ENCODE data around the gene KDELR1. TPM values are rescaled to one million over a fixed set of nuclear protein-coding genes. Genes with fewer than 3 reads are reported as not detected.

KDELR1 gene
- polyA plus RNA-seq (2011; rRNA removed) = 237 and 273 TPM in 2 replicates
- polyA minus RNA-seq (2011; rRNA and poly(A)+ RNA removed) = 139 and 184 TPM in 2 replicates

- POLR2A ChIA-PET = interaction anchor here (0.7 kb wide), 1 partner anchor 69 kb away, joined by 11 read pairs; no protein-coding TSS in a partner anchor
Observed at GRCh38 chr19:48391100-48392005, at the start of gene KDELR1. KDELR1 (minus strand) TSS chr19:48391551; CDS start chr19:48391358, 193 bp downstream.

GRCh38 chr19:48436586-48436985 lies 45.2 kb upstream of the KDELR1 start:
- CTCF ChIA-PET = no interaction called here
- POLR2A ChIA-PET = no interaction called here
- TF ChIP-seq CTCF (IDR thresholded peaks at IDR 0.05; ENCODE audit: insufficient read depth, low read depth, low read length) = no peak

More at GRCh38 chr19:48391100-48392005, at the start of gene KDELR1:
- H3K36me3 ChIP-seq (ENCODE audit: control insufficient read depth, insufficient read depth, low read length) = peaks cover 6% of the 10 kb centered on the region
- peaks cover 4% of the 10 kb centered on the region; the same call in 1 of the 2 replicates for H3K27me3 ChIP-seq (ENCODE audit: control insufficient read depth, insufficient read depth, low read length)
- H3K4me3 ChIP-seq (ENCODE audit: low read depth, low read length) = peak within 1 kb of the TSS; percentile 98
- TF ChIP-seq CTCF (IDR thresholded peaks at IDR 0.05; ENCODE audit: insufficient read depth, low read depth, low read length) = peak; percentile 99
- CTCF ChIA-PET = interaction anchor here (0.6 to 2.4 kb wide), 44 partner anchors 8 to 1419 kb away, joined by 3 to 18 read pairs (median 4); partner anchors contain the start of genes GRWD1, SYNGR4 and TMEM143
- DNase-seq (ENCODE audit: low read depth) = no peak

GRCh38 chr19:48433337-48433736 lies 42.0 kb upstream of the KDELR1 start:
- no peaks in the 10 kb centered on the region for H3K36me3 ChIP-seq (ENCODE audit: control insufficient read depth, insufficient read depth, low read length)
- ChIA-PET POLR2A (interaction anchor here (0.6 kb wide), 1 partner anchor 111 kb away, joined by 3 read pairs; a partner anchor contains a TSS), CTCF (interaction anchor here (0.9 to 2.4 kb wide), 3 partner anchors 12 to 124 kb away, joined by 4 to 8 read pairs (median 4); partner anchors contain the start of gene KDELR1)
- no peaks in the 10 kb centered on the region for H3K27me3 ChIP-seq (ENCODE audit: control insufficient read depth, insufficient read depth, low read length)
- TF ChIP-seq CTCF (IDR thresholded peaks at IDR 0.05; ENCODE audit: insufficient read depth, low read depth, low read length) = no peak
- DNase-seq (ENCODE audit: low read depth) = no peak
- H3K4me3 ChIP-seq (ENCODE audit: low read depth, low read length) = no peak overlapping the region

More at GRCh38 chr19:48436586-48436985, 45.2 kb upstream of the KDELR1 start:
- H3K4me3 ChIP-seq (ENCODE audit: low read depth, low read length) = no peak overlapping the region
- H3K36me3 ChIP-seq (ENCODE audit: control insufficient read depth, insufficient read depth, low read length) = no peaks in the 10 kb centered on the region
- H3K27me3 ChIP-seq (ENCODE audit: control insufficient read depth, insufficient read depth, low read length) = no peaks in the 10 kb centered on the region
- no peak for DNase-seq (ENCODE audit: low read depth)

- ChIA-PET CTCF (no interaction called here), POLR2A (no interaction called here)
- no peaks in the 10 kb centered on the region for H3K27me3 ChIP-seq (ENCODE audit: control insufficient read depth, insufficient read depth, low read length)
- no peak for TF ChIP-seq CTCF (IDR thresholded peaks at IDR 0.05; ENCODE audit: insufficient read depth, low read depth, low read length)
- DNase-seq (ENCODE audit: low read depth) = no peak
- H3K4me3 ChIP-seq (ENCODE audit: low read depth, low read length) = no peak overlapping the region
- H3K36me3 ChIP-seq (ENCODE audit: control insufficient read depth, insufficient read depth, low read length) = no peaks in the 10 kb centered on the region
Observed at GRCh38 chr19:48428670-48429069, 37.3 kb upstream of the KDELR1 start.

GRCh38 chr19:48424694-48425219 lies 33.4 kb upstream of the KDELR1 start:
- ChIA-PET POLR2A (no interaction called here), CTCF (no interaction called here)
- Histone ChIP-seq H3K36me3 (ENCODE audit: control insufficient read depth, insufficient read depth, low read length) (no peaks in the 10 kb centered on the region; the same call in 1 of the 2 replicates), H3K27me3 (ENCODE audit: control insufficient read depth, insufficient read depth, low read length) (no peaks in the 10 kb centered on the region), H3K4me3 (ENCODE audit: low read depth, low read length) (no peak overlapping the region)
- no peak for TF ChIP-seq CTCF (IDR thresholded peaks at IDR 0.05; ENCODE audit: insufficient read depth, low read depth, low read length)
- peak; percentile 15 for DNase-seq (ENCODE audit: low read depth)
